GM11168 (cell line): ENCODE data around the gene CYP3A4.
"Not testable (repeated sequence)": the region's sequence is repeated elsewhere in the genome, so short reads cannot be mapped to it uniquely, and the experiment has no call there.

Experiments
- in situ Hi-C: fragments of 300-500 bp; cut with MboI; formaldehyde crosslinking; loops from one replicate; pipeline ENCODE4 v1.12.0; 2022; ENCODE audit warnings: low sequenced_read_pairs; ENCODE audit not compliant: unreplicated experiment

CYP3A4 gene

DNA sequence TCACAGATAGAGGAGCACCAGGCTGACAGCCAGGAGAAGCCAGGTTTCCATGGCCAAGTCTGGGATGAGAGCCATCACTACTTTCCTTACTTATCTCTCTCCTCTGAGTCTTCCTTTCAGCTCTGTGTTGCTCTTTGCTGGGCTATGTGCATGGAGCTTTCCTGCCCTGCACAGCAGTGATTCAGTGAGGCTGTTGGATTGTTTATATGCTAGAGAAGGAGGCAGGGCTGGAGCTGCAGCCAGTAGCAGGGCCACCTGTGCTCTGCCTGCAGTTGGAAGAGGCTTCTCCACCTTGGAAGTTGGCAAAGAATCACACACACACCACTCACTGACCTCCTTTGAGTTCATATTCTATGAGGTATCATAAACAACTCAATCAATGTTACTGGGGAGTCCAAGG, at the start of gene CYP3A4:
TSS of gene CYP3A4 (minus strand) at position 178 of the 400 bp plus-strand sequence. CDS start at position 75, 103 bp downstream.
- in situ Hi-C loops: no loop called here

DNA sequence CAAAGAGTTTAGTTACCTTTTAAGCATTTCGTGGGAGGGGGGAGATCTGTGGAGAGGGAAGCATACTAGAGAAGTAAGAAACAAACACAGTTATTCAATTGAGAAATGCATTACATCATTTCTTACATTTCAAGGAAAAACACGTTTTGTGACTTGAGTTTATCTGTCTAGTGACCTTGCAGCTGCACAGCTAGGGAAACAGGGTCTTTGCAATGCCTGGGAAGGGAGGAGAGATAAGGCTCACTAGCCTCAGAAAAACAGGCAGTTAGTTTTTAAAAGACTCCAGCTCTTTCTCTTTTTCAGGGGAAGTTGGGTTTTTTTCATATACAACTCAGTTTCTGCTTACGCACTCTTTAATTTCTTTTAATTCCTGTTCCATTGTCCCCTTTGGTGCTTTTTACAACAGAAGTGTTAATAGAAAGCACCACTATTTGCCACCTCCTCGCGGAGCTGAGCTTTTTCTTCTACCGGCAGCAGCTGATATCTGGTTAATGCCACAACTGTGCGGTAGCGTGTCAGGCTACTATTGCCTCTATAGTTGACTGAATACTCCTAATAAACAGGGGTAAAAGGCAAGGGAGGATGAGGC, 49.4 kb upstream of the CYP3A4 start:
- in situ Hi-C loops: no loop called here

DNA sequence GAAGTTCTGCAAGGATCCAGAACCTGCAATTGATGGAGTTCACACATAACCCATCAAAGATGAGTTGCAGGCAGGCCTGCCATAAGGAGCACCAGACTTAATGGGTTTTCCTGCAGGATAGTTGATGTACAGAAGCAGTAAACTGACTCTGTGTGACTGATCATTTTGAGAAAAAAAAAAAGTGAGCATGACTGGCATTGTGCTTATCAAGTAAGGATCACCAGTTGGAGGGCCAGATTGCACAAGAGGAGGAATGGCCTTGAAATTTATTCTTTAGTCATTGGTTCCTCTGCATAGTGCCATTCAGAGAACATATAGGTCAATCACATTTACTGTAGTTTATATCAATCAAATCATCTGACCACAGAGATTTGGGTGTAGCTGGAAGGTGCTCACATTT, 47.6 kb upstream of the CYP3A4 start:
- in situ Hi-C loops: no loop called here

DNA sequence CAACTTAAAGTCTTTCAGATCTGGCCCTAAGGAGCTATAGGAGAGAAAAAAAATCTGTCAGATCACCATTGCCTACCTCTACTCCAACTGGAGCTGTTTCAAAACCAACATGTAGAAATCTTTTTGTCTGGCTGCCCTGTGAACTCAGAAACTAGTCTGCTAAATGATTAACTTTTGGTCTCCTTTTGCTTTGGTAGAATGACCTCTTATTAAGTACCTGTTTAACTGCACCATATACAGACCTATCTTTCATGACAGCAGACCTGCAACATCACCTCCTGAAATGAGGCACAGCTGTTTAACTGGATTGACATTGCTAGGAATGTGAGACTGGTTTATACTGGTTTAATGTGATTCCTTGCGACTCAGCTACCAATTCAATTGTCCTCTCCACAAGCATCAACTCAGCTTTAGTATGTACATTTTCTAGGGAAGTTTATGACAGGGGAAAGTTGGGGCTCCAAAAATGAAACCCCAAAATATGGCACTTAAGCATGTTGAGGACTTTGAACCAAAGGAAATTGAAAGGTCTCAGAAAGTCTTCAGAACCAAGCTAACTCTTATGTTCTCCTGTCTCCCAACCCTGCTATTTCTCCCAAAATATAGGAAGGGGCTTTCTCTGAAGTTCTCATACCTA, 45.7 kb upstream of the CYP3A4 start:
- in situ Hi-C loops: no loop called here

DNA sequence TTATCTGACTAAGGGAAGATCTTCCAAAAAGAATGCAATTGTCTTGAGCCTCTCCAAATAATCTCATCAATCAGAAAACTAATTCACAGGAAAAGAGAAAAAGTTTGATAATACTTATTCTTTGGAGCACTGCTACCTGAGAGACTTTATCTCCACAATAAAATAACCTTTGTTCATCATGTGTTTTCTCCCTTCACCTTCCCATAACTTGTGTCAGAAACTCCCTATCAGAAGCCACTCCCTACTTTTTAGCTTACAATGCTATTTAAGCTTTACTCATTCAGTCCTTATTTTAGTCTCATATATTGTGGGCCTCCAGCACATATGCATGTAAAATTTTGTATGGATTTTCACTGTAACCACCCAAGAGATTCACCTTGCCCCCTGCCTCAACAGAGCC, 44.8 kb upstream of the CYP3A4 start:
- in situ Hi-C loops: no loop called here

DNA sequence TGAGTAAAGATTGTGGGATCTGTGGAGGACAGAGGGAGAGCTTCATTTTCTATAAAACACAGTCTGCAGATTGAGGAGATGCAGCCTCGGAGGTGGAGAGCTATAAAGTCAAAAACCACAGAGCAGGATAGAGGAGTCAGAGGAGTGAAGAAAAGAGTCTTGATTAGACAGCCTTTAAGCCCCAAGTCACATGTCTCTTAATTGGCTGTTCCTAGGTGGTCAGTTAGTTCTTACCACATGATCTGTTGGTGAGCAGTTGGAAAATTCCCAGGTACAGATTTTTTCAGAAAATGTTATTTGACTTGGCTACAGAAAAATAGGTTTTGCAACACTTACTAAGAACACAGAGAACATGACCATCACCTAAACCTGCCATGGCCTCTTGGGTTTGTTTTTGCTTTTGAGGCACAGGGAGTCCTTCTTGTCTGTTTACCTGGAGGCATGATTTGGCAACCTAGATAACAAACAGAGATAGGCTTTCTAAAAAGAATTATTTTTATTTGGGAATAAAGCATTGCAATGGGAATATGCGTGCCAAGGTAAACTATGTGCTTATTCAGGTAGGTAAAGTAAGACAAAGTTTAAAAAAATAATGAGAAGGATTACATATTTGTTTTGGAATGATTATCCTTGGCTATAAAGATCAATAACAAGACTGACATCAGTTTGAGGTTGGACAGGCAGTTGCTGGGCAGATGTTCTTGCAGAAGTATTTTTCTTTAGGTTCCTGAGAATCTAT, 43.2 kb upstream of the CYP3A4 start:
- in situ Hi-C loops: no loop called here

DNA sequence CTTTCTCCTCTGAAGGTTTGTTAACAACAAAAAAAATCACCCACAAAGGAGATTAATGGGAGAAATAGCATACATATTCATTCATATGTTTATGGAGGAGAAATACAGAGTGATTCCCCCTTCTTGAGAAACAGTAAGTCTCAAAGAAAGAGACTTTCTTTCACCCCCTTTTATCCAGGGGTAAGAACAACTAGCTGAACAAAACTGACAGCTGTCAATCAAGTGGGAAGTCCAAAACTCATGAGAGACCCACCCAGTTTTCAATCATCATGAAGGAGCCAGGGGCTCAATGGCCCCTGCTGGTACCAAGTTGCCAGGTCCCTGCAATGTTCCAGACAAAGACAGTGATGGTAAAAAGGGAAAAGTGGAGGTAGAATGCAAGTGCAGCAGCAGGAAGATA, 41.9 kb upstream of the CYP3A4 start:
- in situ Hi-C loops: no loop called here

DNA sequence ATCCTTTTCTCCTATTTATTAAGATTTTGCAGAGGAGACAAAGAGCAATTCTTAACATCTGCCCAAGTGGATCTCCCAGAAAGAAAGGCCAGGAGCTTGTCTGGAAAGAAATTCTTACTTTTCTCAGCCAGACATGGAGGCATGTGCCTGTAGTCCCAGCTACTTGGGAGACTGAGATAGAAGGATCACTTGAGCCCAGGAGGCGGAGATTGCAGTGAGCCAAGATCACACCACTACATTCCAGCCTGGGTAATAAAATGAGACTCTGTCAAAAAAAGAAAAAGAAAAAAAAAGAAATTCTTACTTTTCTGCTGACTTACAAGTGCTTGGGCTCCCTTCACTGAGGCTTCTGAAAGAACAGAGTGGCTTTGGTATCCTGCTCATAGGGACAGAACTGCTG, 41.5 kb upstream of the CYP3A4 start:
- in situ Hi-C loops: no loop called here

DNA sequence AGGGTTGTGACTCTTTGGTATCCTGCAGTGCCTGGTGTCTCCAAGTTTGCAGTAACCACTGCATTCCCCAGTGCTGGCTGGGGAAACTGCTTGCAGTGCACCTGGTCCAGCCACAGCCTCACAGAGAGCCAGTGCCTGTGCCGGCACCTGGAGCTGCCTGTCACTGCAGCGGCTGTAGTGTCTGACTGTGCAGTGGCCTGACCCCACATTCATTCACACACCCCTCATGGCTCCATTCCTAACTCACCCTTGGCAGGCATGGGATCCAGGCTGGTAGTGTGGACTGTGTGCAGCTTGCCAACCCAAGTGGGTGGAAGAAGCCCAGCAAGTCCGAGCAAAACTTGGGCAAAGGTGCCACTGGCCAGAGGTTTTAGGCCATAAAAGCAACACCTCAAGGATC, 40.1 kb upstream of the CYP3A4 start:
- in situ Hi-C loops: no loop called here

DNA sequence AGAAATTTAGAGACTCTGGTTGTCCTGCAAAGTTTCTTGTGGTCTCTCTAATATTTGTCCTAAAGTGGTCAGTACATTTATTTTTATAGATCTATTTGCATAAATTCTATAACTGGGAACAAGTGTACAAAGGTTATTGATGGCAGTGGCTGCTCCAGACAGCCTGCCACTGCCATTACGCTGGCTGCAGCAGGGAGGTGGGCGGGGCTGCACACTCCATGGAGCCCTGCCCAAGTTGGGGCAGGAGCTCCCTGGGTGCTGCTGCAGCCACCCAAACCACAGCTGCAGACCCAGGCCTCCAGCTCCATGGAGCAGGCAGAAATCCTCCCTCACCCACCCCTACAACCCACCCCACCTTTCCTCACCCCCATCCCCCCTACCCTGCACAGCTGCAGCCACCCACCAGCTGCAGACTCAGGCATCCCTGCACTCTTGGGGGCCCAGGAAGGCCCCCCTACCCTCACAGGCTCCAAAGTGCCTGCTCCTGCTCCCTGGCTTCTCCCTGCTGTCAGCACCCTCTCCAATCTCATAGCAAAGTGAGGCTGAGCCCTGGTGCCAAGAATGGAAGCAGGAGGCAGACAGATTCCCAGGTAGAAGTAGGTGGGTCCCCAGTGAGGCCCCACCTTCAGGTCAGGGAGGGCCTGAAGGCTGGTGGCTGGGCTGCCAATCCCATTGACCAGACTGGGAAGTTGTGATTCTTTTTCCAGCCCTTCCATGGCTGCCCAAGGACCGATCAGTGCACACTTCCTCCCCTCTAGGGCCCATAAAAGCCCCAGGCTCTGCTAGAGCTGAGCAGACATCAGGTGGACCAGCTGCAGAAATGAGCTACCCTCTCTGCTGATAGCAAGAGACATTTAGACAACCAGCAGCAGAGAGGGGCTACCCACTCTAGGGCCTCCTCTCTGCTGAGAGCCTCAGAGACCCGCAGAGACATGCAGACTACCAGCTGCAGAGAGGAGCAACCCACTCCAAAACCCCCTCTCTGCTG, 39.0 kb upstream of the CYP3A4 start:
- in situ Hi-C loops: no loop called here

DNA sequence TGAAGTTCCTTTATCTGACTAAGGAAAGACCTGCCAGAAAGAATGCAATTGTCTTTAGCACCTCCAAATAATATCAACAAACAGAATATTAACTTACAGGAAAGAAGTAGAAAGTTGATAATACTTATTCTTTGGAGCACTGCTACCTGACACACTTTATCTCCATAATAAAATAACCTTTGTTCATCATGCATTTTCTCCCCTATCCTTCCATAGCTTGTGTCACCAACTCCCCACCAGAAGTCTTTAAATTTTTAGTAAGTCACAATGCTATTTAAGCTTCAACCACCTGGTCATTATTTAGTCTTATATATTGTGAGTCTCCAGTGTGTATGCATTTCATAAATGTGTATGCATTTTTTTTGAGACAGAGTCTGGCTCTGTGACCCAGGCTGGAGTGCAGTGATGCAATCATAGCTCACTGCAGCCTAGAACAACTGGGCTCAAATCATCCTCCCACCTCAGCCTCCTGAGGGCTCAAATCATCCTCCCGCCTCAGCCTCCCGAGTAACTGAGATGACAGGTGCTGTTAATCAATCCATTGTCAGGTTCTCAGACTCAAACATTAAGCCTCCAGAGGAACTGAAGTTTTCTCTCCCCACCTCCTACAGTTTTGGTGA, 36.5 kb upstream of the CYP3A4 start:
- in situ Hi-C loops: no loop called here

DNA sequence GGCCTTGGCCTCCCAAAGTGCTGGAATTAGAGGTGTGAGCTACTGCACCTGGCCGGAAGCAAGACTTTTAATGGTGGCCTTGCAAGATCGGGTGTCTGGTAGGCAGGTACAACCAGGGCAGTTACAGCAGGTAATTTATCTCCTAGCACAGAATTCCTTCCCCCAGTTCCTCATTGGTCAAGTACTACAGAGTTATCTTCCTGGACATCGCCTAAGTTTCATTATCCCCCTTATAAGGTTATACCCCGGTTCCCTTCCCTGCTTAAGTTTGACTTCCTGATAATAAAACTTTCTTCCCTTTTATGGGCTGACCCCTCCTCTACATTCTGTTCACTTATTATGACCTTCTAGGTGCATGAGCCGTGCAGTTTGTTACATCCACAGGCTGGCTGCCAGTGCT, 24.8 kb upstream of the CYP3A4 start:
- in situ Hi-C loops: no loop called here

DNA sequence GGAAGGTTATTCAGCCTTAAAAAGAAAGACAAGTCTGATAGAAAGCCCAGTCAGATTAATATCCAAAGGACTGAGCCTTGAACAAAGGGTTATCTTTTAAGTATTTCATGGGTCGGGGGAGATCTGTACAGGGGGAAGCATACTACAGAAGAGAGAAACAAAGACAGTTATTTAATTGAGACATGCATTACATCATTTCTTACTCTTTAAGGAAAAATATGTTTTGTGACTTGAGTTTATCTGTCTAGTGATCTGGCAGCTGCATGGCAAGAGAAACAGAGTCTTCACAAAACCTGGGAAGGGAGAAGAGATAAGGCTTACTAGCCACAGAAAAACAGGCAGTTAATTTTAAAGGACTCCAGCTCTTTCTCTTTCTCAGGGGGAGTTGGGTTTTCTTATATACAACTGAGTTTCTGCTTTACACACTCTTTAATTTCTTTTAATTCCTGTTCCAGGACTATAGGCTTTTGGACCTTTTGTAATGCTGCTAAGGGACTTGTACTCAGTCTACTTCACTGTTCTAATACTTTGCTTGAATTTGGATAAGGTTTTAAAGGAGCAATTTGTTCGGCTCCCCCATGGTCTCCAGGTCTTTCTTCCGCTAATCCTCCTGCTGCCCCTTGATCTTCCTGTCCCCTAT, 23.0 kb upstream of the CYP3A4 start:
- in situ Hi-C loops: no loop called here

DNA sequence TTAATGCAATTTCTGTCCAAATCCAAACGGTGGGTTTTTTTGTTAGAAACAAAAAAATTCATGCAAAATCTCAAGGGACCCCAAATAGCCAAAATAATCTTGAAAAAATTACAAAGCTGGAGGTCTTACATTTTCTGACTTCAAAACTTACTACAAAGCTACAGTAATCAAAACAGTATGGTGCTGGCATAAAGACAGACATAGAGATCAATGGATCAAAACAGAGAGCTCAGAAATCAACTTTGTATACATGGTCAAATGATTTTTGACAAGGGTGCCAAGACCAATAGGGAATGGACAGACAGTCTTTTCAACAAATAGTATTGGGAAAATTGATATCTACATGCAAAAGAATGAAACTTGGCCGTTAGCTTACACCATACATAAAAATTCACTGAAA, 21.7 kb upstream of the CYP3A4 start:
- in situ Hi-C loops: no loop called here

DNA sequence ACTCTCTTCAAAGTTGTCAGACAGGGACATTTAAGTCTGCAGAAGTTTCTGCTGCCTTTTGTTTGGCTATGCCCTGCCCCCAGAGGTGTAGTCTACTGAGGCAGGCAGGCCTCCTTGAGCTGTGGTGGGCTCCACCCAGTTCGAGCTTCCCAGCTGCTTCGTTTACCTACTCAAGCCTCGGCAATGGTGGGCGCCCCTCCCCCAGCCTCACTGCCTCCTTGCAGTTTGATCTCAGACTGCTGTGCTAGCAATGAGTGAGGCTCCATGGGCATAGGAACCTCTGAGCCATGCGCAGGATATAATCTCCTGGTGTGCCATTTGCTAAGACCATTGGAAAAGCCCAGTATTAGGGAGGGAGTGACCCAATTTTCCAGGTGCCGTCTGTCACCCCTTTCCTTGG, 19.1 kb upstream of the CYP3A4 start:
- in situ Hi-C loops: not testable (repeated sequence)

DNA sequence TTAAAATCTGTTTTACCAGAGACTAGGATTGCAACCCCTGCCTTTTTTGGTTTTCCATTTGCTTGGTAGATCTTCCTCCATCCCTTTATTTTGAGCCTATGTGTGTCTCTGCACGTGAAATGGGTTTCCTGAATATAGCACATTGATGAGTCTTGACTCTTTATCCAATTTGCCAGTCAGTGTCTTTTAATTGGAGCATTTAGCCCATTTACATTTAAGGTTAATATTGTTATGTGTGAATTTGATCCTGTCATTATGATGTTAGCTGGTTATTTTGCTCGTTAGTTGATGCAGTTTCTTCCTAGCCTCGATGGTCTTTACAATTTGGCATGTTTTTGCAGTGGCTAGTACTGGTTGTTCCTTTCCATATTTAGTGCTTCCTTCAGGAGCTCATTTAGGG, 17.4 kb upstream of the CYP3A4 start:
- in situ Hi-C loops: not testable (repeated sequence)

DNA sequence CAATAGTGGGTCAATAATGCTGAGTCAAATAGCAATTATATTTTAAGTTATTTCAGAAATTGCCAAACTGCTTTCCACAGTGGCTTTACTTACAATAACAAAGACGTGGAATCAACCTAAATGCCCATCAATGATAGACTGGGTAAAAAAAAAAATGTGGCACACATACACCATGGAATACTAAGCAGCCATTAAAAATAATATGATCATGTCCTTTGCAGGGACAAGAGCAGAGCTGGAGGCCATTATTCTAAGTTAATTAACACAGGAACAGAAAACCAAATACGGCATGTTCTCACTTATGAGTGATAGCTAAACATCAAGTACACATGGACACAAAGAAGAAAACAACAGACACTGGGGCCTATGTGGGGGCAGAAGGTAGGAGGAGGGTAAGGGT, 15.0 kb upstream of the CYP3A4 start:
- in situ Hi-C loops: no loop called here

DNA sequence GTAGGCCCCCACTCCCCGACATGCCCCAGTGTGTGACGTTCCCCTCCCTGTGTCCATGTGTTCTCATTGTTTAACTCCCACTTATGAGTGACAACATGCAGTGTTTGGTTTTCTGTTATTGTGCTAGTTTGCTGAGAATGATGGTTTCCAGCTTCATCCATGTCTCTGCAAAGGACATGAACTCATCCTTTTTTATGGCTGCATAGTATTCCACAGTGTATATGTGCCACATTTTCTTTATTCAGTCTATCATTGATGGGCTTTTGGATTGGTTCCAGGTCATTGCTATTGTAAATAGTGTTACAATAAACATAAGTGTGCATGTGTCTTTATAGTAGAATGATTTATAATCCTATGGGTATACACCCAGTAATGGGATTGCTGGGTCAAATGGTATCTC, 11.9 kb upstream of the CYP3A4 start:
- in situ Hi-C loops: not testable (repeated sequence)

DNA sequence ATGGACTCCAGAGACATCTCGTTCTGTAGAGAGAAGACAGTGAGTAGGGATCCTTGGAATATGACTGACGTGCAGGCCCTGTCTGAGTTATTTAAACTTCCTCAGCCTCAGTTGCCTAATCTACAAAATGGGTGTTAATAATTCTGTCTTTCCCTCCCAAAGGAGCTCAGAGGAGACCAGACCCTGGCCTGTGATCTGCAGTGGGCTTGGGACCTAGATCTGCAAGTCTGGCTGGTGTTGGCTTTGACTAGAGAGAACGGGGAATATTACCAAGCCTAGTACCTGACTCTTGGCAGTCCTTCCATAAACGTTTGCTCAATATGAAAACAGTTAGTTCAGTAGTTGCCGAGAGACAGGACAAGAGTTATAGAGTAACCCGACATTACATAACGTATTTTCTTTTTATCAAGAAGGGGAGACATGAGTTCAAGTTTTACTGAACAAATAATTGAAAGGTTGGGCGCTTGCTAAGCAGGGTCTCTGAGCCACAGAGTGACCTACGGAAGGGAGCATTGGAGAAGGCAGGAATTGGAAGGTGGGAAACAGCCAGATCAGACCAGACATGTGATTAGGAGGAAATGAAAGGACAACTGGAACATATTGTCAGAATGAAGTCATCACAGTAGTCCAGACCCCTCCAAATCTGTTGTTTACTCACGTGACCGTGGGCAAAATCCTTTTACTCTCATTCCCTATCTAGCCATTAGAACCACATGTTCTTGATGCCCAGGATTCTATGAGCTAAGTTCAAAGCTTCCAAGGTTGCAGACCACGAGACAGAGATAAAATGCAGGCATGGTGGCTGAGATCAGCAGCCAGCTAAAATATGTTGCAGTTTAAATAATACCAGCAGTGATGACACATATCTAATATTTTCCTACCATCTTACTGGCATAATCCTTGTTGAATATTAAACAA, 10.9 kb upstream of the CYP3A4 start:
- in situ Hi-C loops: no loop called here
